OCI-M2 (cell line): ENCODE measurements around the gene ZNRD2.

Experiments
- DNase-seq: peaks from one replicate; lab custom pipeline; 2025; ENCODE audit not compliant: unreplicated experiment; lab: John Stamatoyannopoulos, UW

Gene ZNRD2

GRCh38 chr11:65573391-65574079 is 3.3 kb downstream of the ZNRD2 start:
- DNase-seq = no peak

GRCh38 chr11:65574109-65574810 is 4.0 kb downstream of the ZNRD2 start:
- peak; percentile 52 for DNase-seq

- no peak for DNase-seq
Measured at GRCh38 chr11:65574811-65575567, 4.7 kb downstream of the ZNRD2 start.

- DNase-seq = no peak
Measured at GRCh38 chr11:65575568-65576231, 5.4 kb downstream of the ZNRD2 start, which contains the start of gene EHBP1L1. Gene EHBP1L1, plus strand, starts transcription at chr11:65576053. Its CDS starts 250 bp downstream, at chr11:65576303.

GRCh38 chr11:65576232-65576866 is 6.1 kb downstream of the ZNRD2 start:
- DNase-seq = no peak

- DNase-seq = no peak
Measured at GRCh38 chr11:65576867-65577755, 6.8 kb downstream of the ZNRD2 start.

- DNase-seq = no peak
Measured at GRCh38 chr11:65577756-65578109, 7.5 kb downstream of the ZNRD2 start.

GRCh38 chr11:65578134-65578533 is 7.9 kb downstream of the ZNRD2 start:
- DNase-seq = no peak

GRCh38 chr11:65578667-65579066 is 8.4 kb downstream of the ZNRD2 start:
- no peak for DNase-seq

GRCh38 chr11:65579291-65579690 is 9.0 kb downstream of the ZNRD2 start:
- DNase-seq = no peak

- DNase-seq = no peak
Measured at GRCh38 chr11:65580031-65580692, 9.9 kb downstream of the ZNRD2 start.

GRCh38 chr11:65580756-65581155 is 10.5 kb downstream of the ZNRD2 start:
- DNase-seq = no peak

GRCh38 chr11:65581928-65582327 is 11.7 kb downstream of the ZNRD2 start:
- no peak for DNase-seq

GRCh38 chr11:65583589-65583988 is 13.3 kb downstream of the ZNRD2 start:
- DNase-seq = no peak

- no peak for DNase-seq
Measured at GRCh38 chr11:65584106-65584505, 13.8 kb downstream of the ZNRD2 start.

GRCh38 chr11:65584723-65585171 is 14.5 kb downstream of the ZNRD2 start:
- DNase-seq = no peak

GRCh38 chr11:65585396-65586246 is 15.3 kb downstream of the ZNRD2 start:
- DNase-seq = no peak

GRCh38 chr11:65586247-65586630 is 16.0 kb downstream of the ZNRD2 start:
- DNase-seq = no peak
